KMS-11 (cell line): ENCODE measurements around the gene OR1J2.

Source experiments
- H2AFZ ChIP-seq: fragments of 200-600 bp; sonication (generic); 2 replicates; pipeline ENCODE4 v1.6.1; 2016; ENCODE audit warnings: antibody characterized with exemption, mixed run types, low read depth
- H3K27ac ChIP-seq: fragments of 200-600 bp; sonication (generic); 2 replicates; pipeline ENCODE4 v1.6.1; 2016; ENCODE audit warnings: mild to moderate bottlenecking, mixed run types
- H3K27me3 ChIP-seq: fragments of 200-600 bp; sonication (generic); 2 replicates; pipeline ENCODE4 v1.6.1; 2017; ENCODE audit warnings: mild to moderate bottlenecking, low read depth, mixed run types, moderate library complexity; ENCODE audit not compliant: insufficient read depth
- H3K36me3 ChIP-seq: fragments of 200-600 bp; sonication (generic); 2 replicates; pipeline ENCODE4 v1.6.1; 2017; ENCODE audit warnings: mild to moderate bottlenecking, mixed run types; ENCODE audit not compliant: insufficient read depth
- H3K4me1 ChIP-seq: fragments of 200-600 bp; sonication (generic); 2 replicates; pipeline ENCODE4 v1.6.1; 2016; ENCODE audit warnings: mild to moderate bottlenecking, low read depth, mixed run types; ENCODE audit not compliant: poor library complexity, severe bottlenecking
- H3K4me2 ChIP-seq: fragments of 200-600 bp; sonication (generic); 2 replicates; pipeline ENCODE4 v1.7.0; 2016; ENCODE audit warnings: mild to moderate bottlenecking, mixed run types
- H3K4me3 ChIP-seq: fragments of 200-600 bp; sonication (generic); IDR thresholded peaks from 2 replicates; pipeline ENCODE4 v1.6.1; 2017; ENCODE audit warnings: low read depth, low read length, mixed read lengths; ENCODE audit not compliant: insufficient read depth
- H3K79me2 ChIP-seq: fragments of 200-600 bp; sonication (generic); 2 replicates; pipeline ENCODE4 v1.6.1; 2016; ENCODE audit warnings: low read depth, mixed run types; ENCODE audit not compliant: insufficient read depth
- H3K9ac ChIP-seq: fragments of 200-600 bp; sonication (generic); 2 replicates; pipeline ENCODE4 v1.6.1; 2016; ENCODE audit warnings: mild to moderate bottlenecking, mixed run types
- H4K20me1 ChIP-seq: fragments of 200-600 bp; sonication (generic); 2 replicates; pipeline ENCODE4 v1.6.1; 2016; ENCODE audit warnings: mild to moderate bottlenecking, mixed run types; ENCODE audit not compliant: insufficient read depth
- CTCF ChIP-seq: fragments of 200-600 bp; sonication (generic); conservative IDR thresholded peaks from 2 replicates; pipeline ENCODE4 v1.6.1; 2017; ENCODE audit warnings: low read depth, mild to moderate bottlenecking, antibody characterized with exemption, low read length, moderate library complexity, mixed read lengths

Gene OR1J2

GRCh38 chr9:122466456-122466855, 44.1 kb upstream of the OR1J2 start:
- H3K4me2 ChIP-seq, result no peak overlapping the region
- H3K36me3 ChIP-seq, result no peaks in the 10 kb centered on the region
- no peak overlapping the region for H3K9ac ChIP-seq
- H2AFZ ChIP-seq, result no peak overlapping the region
- H3K4me3 ChIP-seq, result no peak overlapping the region
- no peaks in the 10 kb centered on the region for H4K20me1 ChIP-seq
- TF ChIP-seq CTCF, result no peak
- H3K27ac ChIP-seq, result no peak overlapping the region
- H3K4me1 ChIP-seq, result peaks cover 11% of the 10 kb centered on the region
- no peaks in the 10 kb centered on the region for H3K79me2 ChIP-seq
- no peaks in the 10 kb centered on the region for H3K27me3 ChIP-seq

- no peak for TF ChIP-seq CTCF
- peaks cover 11% of the 10 kb centered on the region for H3K4me1 ChIP-seq
- H4K20me1 ChIP-seq, result no peaks in the 10 kb centered on the region
- no peak overlapping the region for H3K27ac ChIP-seq
- H3K27me3 ChIP-seq, result no peaks in the 10 kb centered on the region
- H3K36me3 ChIP-seq, result no peaks in the 10 kb centered on the region
- no peaks in the 10 kb centered on the region for H3K79me2 ChIP-seq
- H3K4me3 ChIP-seq, result no peak overlapping the region
- H3K9ac ChIP-seq, result no peak overlapping the region
- no peak overlapping the region for H2AFZ ChIP-seq
- no peak overlapping the region for H3K4me2 ChIP-seq
Observed at GRCh38 chr9:122468735-122469134, 41.9 kb upstream of the OR1J2 start.

- Histone ChIP-seq H3K4me3 (no peak overlapping the region), H4K20me1 (no peaks in the 10 kb centered on the region), H3K27ac (no peak overlapping the region), H3K9ac (no peak overlapping the region), H3K27me3 (no peaks in the 10 kb centered on the region), H3K4me2 (no peak overlapping the region), H3K4me1 (no peaks in the 10 kb centered on the region), H3K36me3 (no peaks in the 10 kb centered on the region), H3K79me2 (no peaks in the 10 kb centered on the region), H2AFZ (no peak overlapping the region)
- TF ChIP-seq CTCF, result no peak
Observed at GRCh38 chr9:122474561-122474960, 36.0 kb upstream of the OR1J2 start.

- no peak overlapping the region for H3K27ac ChIP-seq
- no peaks in the 10 kb centered on the region for H3K4me1 ChIP-seq
- no peak overlapping the region for H3K4me3 ChIP-seq
- H3K4me2 ChIP-seq, result no peak overlapping the region
- no peaks in the 10 kb centered on the region for H4K20me1 ChIP-seq
- no peaks in the 10 kb centered on the region for H3K36me3 ChIP-seq
- H3K9ac ChIP-seq, result no peak overlapping the region
- no peaks in the 10 kb centered on the region for H3K79me2 ChIP-seq
- H2AFZ ChIP-seq, result no peak overlapping the region
- no peak for TF ChIP-seq CTCF
- no peaks in the 10 kb centered on the region for H3K27me3 ChIP-seq
Observed at GRCh38 chr9:122475717-122476116, 34.9 kb upstream of the OR1J2 start.

- Histone ChIP-seq H3K36me3 (no peaks in the 10 kb centered on the region), H4K20me1 (no peaks in the 10 kb centered on the region), H3K4me1 (no peaks in the 10 kb centered on the region), H3K27me3 (no peaks in the 10 kb centered on the region), H3K4me3 (no peak overlapping the region), H3K79me2 (no peaks in the 10 kb centered on the region), H2AFZ (no peak overlapping the region), H3K4me2 (no peak overlapping the region), H3K9ac (no peak overlapping the region), H3K27ac (no peak overlapping the region)
- TF ChIP-seq CTCF, result no peak
Observed at GRCh38 chr9:122477346-122477745, 33.3 kb upstream of the OR1J2 start.
